ENCODE data around the gene CRP.
"Not testable (repeated sequence)": the region's sequence is repeated elsewhere in the genome, so short reads cannot be mapped to it uniquely, and the experiment has no call there.

Gene CRP

GRCh38 chr1:159699246-159699645 is 15.1 kb downstream of the CRP start:
- no peak for DNase-seq

DNA sequence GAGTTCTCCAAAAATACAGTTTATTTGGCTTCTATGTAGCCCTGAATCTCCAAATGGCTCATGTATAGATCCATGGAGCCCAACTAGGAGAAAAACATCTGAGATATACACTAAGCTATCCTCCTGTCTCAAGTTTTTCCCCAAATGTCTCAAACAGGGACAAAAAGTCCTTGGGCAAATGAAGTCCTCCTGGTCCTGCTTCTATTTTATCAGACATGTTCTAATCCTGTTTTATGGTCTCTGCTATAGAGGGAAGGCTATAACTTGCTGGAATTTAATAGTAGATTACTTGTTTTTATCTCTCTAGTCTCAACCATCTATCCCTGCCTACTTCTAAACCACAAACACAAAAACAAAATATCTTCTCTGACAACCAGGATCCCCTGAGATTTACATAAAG is 26.9 kb downstream of the CRP start:
- no peak for DNase-seq

DNA sequence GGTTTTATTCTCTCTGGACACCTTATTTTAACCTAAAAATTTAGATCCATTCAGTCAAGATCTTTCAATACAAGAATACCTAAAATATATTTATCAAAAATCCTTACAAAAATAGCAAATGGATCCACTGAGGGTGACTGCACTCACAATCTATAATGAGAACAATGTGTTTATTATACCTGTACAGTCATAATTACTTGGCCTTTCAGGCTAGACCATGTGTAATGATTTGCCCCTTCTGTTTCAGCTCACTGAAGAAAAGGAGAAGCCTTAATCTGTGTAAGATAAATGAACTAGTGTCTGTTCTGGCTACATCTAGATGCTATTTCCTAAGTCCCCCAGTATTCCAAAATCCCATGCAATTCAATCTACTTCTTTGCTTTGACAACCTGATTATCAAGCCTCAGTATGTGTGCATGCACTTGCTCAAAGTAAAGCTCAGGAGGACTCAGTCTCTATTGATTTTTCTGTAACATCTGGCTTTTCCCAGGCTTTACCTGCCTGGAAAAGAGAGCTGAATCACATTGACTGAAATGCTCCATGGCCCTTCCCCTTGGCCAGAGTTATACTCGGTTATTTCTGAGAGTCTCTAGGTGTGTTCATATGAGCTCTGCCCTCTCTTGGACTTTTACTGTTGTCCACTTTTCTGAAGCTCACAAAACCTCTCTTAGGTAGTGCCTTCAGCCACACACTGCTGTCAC is 27.6 kb downstream of the CRP start:
- no peak for DNase-seq

DNA sequence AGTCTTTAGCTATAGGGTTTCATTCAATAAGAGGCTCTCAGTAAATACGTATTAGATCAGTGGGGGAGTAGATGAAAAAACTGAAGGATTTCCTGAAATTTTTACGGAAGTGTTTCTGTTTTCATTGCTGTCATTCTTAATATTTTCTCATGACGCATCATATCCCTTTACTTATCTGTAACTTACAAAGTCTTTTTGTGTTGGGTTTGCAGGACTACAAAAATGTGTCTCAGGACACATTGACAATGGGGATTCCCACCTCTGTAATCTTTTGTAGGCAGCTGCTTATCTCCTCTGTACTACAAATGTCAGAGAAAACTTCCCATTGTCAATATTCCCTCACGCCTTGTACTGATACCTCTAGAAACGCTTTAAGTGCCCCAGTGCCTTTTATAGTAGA is 35.5 kb downstream of the CRP start:
- no peak for DNase-seq

DNA sequence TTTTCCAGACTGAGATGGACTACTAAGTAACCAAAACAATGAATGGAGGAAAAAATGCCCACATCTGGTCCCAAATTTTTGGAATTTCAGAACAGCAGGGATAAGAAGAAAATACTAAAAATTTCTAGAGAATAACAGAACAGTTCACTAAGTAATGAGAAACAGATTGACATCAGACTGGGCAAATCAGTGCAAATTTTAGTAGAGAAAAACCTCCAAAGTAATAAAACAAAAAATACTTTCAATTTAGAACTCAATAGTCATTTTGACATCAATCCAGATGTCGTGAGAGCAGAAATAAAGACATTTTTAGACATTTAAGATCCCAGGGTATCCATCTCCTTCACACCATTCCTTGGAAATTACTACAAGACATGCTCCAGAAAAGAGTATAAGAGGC is 39.3 kb downstream of the CRP start:
- DNase-seq = no peak

GRCh38 chr1:159672390-159672789 is 42.0 kb downstream of the CRP start:
- DNase-seq = not testable (repeated sequence)

DNA sequence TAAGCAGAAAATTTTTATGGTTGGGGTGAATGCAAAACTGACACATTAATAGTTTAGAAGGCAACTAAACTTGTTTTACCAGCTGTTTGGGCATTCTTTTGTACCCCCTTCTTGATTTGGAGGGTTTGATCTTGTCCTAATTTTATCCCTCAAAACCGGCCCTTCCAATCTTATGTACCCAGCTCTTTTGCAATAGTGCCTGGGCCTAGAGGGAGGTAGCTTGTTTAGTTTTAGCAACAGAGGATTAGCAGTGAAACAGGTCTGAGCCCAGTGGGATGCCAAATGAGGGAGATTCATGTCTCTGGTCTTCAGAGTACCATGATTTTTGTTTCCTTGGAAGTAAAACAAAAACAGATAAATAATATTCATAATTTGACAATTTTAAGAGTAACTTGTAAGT is 45.1 kb downstream of the CRP start:
- no peak for DNase-seq

GRCh38 chr1:159668739-159669138 is 45.6 kb downstream of the CRP start:
- no peak for DNase-seq

DNA sequence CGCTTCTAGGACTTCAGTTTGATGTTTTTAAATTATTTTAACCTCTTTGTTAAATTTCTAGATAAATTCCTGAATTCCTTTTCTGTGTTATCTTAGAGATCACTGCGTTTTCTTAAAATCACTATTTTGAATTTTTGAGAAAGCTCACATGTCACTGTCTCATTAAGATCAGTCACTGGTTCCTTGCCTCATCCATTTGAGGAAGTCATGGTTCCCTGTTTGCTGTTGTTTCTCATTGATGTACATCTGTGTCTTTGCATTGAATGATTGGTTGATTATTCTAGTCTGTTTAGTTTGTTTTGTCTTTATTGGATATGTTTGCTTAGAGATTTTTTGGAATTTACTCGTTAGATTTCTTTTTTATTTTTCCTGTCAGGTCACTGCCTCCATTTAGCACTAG is 50.1 kb downstream of the CRP start:
- DNase-seq = no peak

GRCh38 chr1:159663552-159663951 is 50.8 kb downstream of the CRP start:
- DNase-seq = no peak
